Measurements from ENCODE around the gene FBXO28. TPM values are rescaled to one million over a fixed set of nuclear protein-coding genes. Genes with fewer than 3 reads are reported as not detected.

The FBXO28 gene
- total RNA-seq, 1 experiment from 2014 or later, result 36.6 TPM

DNA sequence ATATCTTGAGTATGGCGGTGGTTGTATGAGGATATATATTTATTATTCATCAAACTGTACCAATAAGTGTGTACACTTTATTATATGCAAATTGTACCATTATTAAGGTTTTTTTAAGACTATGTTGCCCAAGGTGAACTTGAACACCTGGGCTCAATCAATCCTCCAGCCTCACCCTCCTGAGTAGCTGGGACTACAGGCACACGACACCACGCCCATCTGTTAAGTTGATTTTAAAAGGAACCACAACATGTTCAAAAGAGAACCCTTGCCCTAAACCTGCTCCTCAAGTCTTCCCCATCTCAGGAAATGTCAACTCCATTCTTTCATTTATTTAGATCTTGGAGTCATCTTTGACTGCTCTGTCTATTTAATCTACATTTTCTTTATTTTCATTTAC lies 24.3 kb upstream of the FBXO28 start:
- H3K4me1 ChIP-seq (ENCODE audit: control insufficient read depth, insufficient read depth, low read length), result no peaks in the 10 kb centered on the region
- no peaks in the 10 kb centered on the region for H3K36me3 ChIP-seq (ENCODE audit: control insufficient read depth, insufficient read depth, low read length)
- H3K27me3 ChIP-seq (ENCODE audit: control insufficient read depth, insufficient read depth, low read length), result no peaks in the 10 kb centered on the region
- no peak overlapping the region for H3K27ac ChIP-seq (ENCODE audit: low read length)
- no peaks in the 10 kb centered on the region for H3K9me3 ChIP-seq (ENCODE audit: control insufficient read depth, insufficient read depth, low read depth, low read length)
- intact Hi-C loops (cut with micrococcal nuclease; ENCODE audit: unreplicated experiment), result no loop called here
- DNase-seq (ENCODE audit: low read depth, low spot score), result no peak
- POLR2A ChIA-PET, result no interaction called here
- TF ChIP-seq, protein P1, sequence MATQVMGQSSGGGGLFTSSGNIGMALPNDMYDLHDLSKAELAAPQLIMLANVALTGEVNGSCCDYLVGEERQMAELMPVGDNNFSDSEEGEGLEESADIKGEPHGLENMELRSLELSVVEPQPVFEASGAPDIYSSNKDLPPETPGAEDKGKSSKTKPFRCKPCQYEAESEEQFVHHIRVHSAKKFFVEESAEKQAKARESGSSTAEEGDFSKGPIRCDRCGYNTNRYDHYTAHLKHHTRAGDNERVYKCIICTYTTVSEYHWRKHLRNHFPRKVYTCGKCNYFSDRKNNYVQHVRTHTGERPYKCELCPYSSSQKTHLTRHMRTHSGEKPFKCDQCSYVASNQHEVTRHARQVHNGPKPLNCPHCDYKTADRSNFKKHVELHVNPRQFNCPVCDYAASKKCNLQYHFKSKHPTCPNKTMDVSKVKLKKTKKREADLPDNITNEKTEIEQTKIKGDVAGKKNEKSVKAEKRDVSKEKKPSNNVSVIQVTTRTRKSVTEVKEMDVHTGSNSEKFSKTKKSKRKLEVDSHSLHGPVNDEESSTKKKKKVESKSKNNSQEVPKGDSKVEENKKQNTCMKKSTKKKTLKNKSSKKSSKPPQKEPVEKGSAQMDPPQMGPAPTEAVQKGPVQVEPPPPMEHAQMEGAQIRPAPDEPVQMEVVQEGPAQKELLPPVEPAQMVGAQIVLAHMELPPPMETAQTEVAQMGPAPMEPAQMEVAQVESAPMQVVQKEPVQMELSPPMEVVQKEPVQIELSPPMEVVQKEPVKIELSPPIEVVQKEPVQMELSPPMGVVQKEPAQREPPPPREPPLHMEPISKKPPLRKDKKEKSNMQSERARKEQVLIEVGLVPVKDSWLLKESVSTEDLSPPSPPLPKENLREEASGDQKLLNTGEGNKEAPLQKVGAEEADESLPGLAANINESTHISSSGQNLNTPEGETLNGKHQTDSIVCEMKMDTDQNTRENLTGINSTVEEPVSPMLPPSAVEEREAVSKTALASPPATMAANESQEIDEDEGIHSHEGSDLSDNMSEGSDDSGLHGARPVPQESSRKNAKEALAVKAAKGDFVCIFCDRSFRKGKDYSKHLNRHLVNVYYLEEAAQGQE (IDR thresholded peaks at IDR 0.05; ENCODE audit: insufficient read depth in 1 of 2, low read depth in 2 of 2, low read length in 1 of 2), result no peak
- TF ChIP-seq, protein P2, sequence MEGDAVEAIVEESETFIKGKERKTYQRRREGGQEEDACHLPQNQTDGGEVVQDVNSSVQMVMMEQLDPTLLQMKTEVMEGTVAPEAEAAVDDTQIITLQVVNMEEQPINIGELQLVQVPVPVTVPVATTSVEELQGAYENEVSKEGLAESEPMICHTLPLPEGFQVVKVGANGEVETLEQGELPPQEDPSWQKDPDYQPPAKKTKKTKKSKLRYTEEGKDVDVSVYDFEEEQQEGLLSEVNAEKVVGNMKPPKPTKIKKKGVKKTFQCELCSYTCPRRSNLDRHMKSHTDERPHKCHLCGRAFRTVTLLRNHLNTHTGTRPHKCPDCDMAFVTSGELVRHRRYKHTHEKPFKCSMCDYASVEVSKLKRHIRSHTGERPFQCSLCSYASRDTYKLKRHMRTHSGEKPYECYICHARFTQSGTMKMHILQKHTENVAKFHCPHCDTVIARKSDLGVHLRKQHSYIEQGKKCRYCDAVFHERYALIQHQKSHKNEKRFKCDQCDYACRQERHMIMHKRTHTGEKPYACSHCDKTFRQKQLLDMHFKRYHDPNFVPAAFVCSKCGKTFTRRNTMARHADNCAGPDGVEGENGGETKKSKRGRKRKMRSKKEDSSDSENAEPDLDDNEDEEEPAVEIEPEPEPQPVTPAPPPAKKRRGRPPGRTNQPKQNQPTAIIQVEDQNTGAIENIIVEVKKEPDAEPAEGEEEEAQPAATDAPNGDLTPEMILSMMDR (IDR thresholded peaks at IDR 0.05), result no peak
- TF ChIP-seq SIN3A (IDR thresholded peaks at IDR 0.05; ENCODE audit: borderline replicate concordance, insufficient read depth, low read depth, low read length) (no peak), TCF7L2 (IDR thresholded peaks at IDR 0.05; ENCODE audit: low read depth, low read length) (no peak), POLR2AphosphoS5 (IDR thresholded peaks at IDR 0.05; ENCODE audit: low read depth, low read length) (no peak)
- ATAC-seq, result no peak
- no peak overlapping the region for H3K4me3 ChIP-seq (ENCODE audit: low read depth in 2 of 2, low read length in 2 of 2)
- CTCF ChIA-PET, result no interaction called here
- no TSS peak for BruUV-seq (replicated peaks)
- in situ Hi-C loops (cut with HindIII; ENCODE audit: low pct_unique_long_range_greater_than_20kb, low sequenced_read_pairs), result no loop called here

DNA sequence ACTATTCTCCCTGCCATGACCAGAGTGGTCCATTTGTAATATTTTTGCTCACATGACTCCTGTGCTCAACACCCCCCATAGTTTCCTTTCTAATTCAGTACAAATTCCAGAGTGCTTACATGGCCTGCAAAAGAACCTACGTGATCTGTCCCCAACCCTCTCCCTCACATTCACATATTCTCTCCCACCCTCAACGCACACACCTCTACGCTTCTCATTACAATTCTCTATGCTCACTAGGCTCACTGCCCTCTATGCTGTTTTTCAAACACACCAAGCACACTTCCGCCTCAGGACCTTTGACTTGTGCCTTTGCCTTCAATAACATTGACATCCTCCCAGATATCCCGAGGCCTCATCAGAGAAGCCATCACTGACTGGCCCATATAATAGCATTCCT lies 23.8 kb upstream of the FBXO28 start:
- ATAC-seq, result no peak
- TF ChIP-seq, protein P2 (IDR thresholded peaks at IDR 0.05), result no peak
- TF ChIP-seq POLR2AphosphoS5 (IDR thresholded peaks at IDR 0.05; ENCODE audit: low read depth, low read length) (no peak), SIN3A (IDR thresholded peaks at IDR 0.05; ENCODE audit: borderline replicate concordance, insufficient read depth, low read depth, low read length) (no peak), TCF7L2 (IDR thresholded peaks at IDR 0.05; ENCODE audit: low read depth, low read length) (no peak)
- TF ChIP-seq, protein P1 (IDR thresholded peaks at IDR 0.05; ENCODE audit: insufficient read depth in 1 of 2, low read depth in 2 of 2, low read length in 1 of 2), result no peak
- H3K4me1 ChIP-seq (ENCODE audit: control insufficient read depth, insufficient read depth, low read length), result no peaks in the 10 kb centered on the region
- no peaks in the 10 kb centered on the region for H3K36me3 ChIP-seq (ENCODE audit: control insufficient read depth, insufficient read depth, low read length)
- BruUV-seq (replicated peaks), result no TSS peak
- ChIA-PET CTCF (no interaction called here), POLR2A (no interaction called here)
- H3K4me3 ChIP-seq (ENCODE audit: low read depth in 2 of 2, low read length in 2 of 2), result no peak overlapping the region
- intact Hi-C loops (cut with micrococcal nuclease; ENCODE audit: unreplicated experiment), result no loop called here
- H3K9me3 ChIP-seq (ENCODE audit: control insufficient read depth, insufficient read depth, low read depth, low read length), result no peaks in the 10 kb centered on the region
- H3K27ac ChIP-seq (ENCODE audit: low read length), result no peak overlapping the region
- in situ Hi-C loops (cut with HindIII; ENCODE audit: low pct_unique_long_range_greater_than_20kb, low sequenced_read_pairs), result no loop called here
- DNase-seq (ENCODE audit: low read depth, low spot score), result no peak
- H3K27me3 ChIP-seq (ENCODE audit: control insufficient read depth, insufficient read depth, low read length), result peaks cover 2% of the 10 kb centered on the region; the same call in 1 of the 2 replicates

Data from Panc1 (cell line).